K562 (cell line): ENCODE measurements around the gene HMG20B. TPM values are rescaled to one million over a fixed set of nuclear protein-coding genes. Genes with fewer than 3 reads are reported as not detected.

ENCODE experiments used
- ATAC-seq: fragments of 200-7000 bp; cut with Tn5 transposase; 3 replicates; pipeline ENCODE4 v1.9.1; 2020; ENCODE audit warnings: moderate library complexity
- BruUV-seq: library from RNA; stranded (reverse); fragments of 400-500 nt; replicated peaks from 2 replicates; lab custom pipeline; 2021; lab: Mats Ljungman, UMichigan
- CTCF ChIA-PET: fragments of 300-600 bp; formaldehyde crosslinking; extraction: SDS; loops from one replicate; lab custom pipeline; 2021; ENCODE audit warnings: low intra/inter-chr PET ratio; lab: Yijun Ruan, JAX
- POLR2A ChIA-PET: fragments of 300-600, 350-650 bp; sonication (Branson Sonifier 250); formaldehyde crosslinking; extraction: SDS; loops from one replicate; lab custom pipeline; 2021; ENCODE audit warnings: antibody characterized with exemption, inconsistent platforms; lab: Yijun Ruan, JAX
- DNase-seq, 4 experiments: peaks; one replicate each; pipeline versions ENCODE4 v3.0.0 to v3.0.0-alpha.2; 2011 to 2018; ENCODE audit warnings: low spot score in 3 of 4, mixed read lengths in 3 of 4; ENCODE audit errors: extremely low read depth in 1 of 4
- FAIRE-seq: peaks from 2 replicates; lab custom pipeline; 2011; peaks lifted over from hg19 to GRCh38; lab: Jason Lieb, UNC
- H2AFZ ChIP-seq: 2 replicates; pipeline ENCODE4 v1.6.0; 2011; ENCODE audit warnings: low read depth, low read length, control low read depth, inconsistent platforms
- H3K27ac ChIP-seq: fragments of 200-600 bp; 3 replicates; pipeline ENCODE4 v1.8.0; 2011; ENCODE audit warnings: low read depth, mild to moderate bottlenecking, control low read depth, inconsistent platforms, low read length, moderate library complexity, mixed read lengths; ENCODE audit errors: extremely low read depth
- H3K27me3 ChIP-seq, 2 experiments: fragments of 300-600 bp in 1 of 2; 2 replicates in 1 of 2; 3 replicates in 1 of 2; pipeline versions ENCODE4 v1.6.0 to v1.8.0; 2011; ENCODE audit warnings: inconsistent platforms in 2 of 2, low read length in 2 of 2, mild to moderate bottlenecking in 1 of 2, mixed read lengths in 1 of 2, moderate library complexity in 1 of 2; ENCODE audit not compliant: control insufficient read depth in 2 of 2, insufficient read depth in 2 of 2
- H3K36me3 ChIP-seq: fragments of 300-600 bp; 3 replicates; pipeline ENCODE4 v1.8.0; 2011; ENCODE audit warnings: mild to moderate bottlenecking, low read length, inconsistent platforms; ENCODE audit not compliant: control insufficient read depth, insufficient read depth
- H3K4me1 ChIP-seq, 2 experiments: fragments of 200-600 bp in 1 of 2; replicated peaks in 1 of 2; 2 replicates in 1 of 2; 3 replicates in 1 of 2; pipeline versions ENCODE4 v1.5.1 to v1.8.0; 2011; ENCODE audit warnings: inconsistent platforms in 2 of 2, low read length in 2 of 2, mild to moderate bottlenecking in 1 of 2, mixed read lengths in 1 of 2, moderate library complexity in 1 of 2; ENCODE audit not compliant: control insufficient read depth in 2 of 2, insufficient read depth in 2 of 2
- H3K4me2 ChIP-seq: 2 replicates; pipeline ENCODE4 v1.6.1; 2011; ENCODE audit warnings: low read length, control low read depth, inconsistent platforms, mixed read lengths; ENCODE audit not compliant: insufficient read depth
- H3K4me3 ChIP-seq: fragments of 200-600 bp; sonication (generic), shearing (Covaris generic); 2 replicates; pipeline ENCODE4 v1.5.1; 2016; ENCODE audit warnings: control low read depth, inconsistent platforms
- H3K79me2 ChIP-seq: fragments of 200-600 bp; 3 replicates; pipeline ENCODE4 v1.8.0; 2011; ENCODE audit warnings: low read length, inconsistent platforms; ENCODE audit not compliant: control insufficient read depth, insufficient read depth
- H3K9ac ChIP-seq, 2 experiments: 2 replicates each; pipeline versions ENCODE4 v1.6.0 to v1.6.1; 2011; ENCODE audit warnings: low read depth in 2 of 2, low read length in 2 of 2, control low read depth in 1 of 2, inconsistent platforms in 1 of 2, mild to moderate bottlenecking in 1 of 2, mixed read lengths in 1 of 2; ENCODE audit not compliant: insufficient read depth in 1 of 2
- H3K9me1 ChIP-seq: one replicate; pipeline ENCODE4 v1.6.0; 2011; ENCODE audit warnings: inconsistent platforms, mild to moderate bottlenecking, low read length, moderate library complexity; ENCODE audit not compliant: control insufficient read depth, insufficient read depth
- H3K9me3 ChIP-seq: replicated peaks from 2 replicates; pipeline ENCODE4 v1.5.1; 2011; ENCODE audit warnings: low read depth, low read length, inconsistent platforms; ENCODE audit not compliant: control insufficient read depth, insufficient read depth
- H4K20me1 ChIP-seq: replicated peaks from 2 replicates; pipeline ENCODE4 v1.6.1; 2011; ENCODE audit warnings: low read length, inconsistent platforms, mixed read lengths; ENCODE audit not compliant: control insufficient read depth, insufficient read depth
- E2F6 ChIP-seq, 2 experiments: IDR thresholded peaks; 2 replicates each; pipeline ENCODE4 v1.6.1; 2011; ENCODE audit warnings: borderline replicate concordance in 1 of 2, control low read depth in 1 of 2, low read depth in 1 of 2, low read length in 1 of 2, mild to moderate bottlenecking in 1 of 2, mixed read lengths in 1 of 2, moderate library complexity in 1 of 2; ENCODE audit not compliant: insufficient read depth in 1 of 2, insufficient read length in 1 of 2, poor library complexity in 1 of 2, severe bottlenecking in 1 of 2; ENCODE audit errors: extremely low read depth in 1 of 2
- MAZ ChIP-seq, 2 experiments: fragments of 450-650 bp in 1 of 2; sonication (generic) in 1 of 2; formaldehyde crosslinking; IDR thresholded peaks in 1 of 2; conservative IDR thresholded peaks in 1 of 2; 2 replicates each; pipeline versions ENCODE4 v1.4.0 to v1.5.0; 2020; ENCODE audit warnings: mild to moderate bottlenecking in 1 of 2, missing genetic modification reagents in 1 of 2
- POLR2G ChIP-seq: fragments of 200-400 bp; formaldehyde crosslinking; IDR thresholded peaks from 2 replicates; pipeline ENCODE4 v1.6.1; 2017; ENCODE audit warnings: low read depth, mild to moderate bottlenecking, antibody characterized with exemption, low read length, moderate library complexity
- RBFOX2 ChIP-seq: fragments of 200-400 bp; formaldehyde crosslinking; IDR thresholded peaks from 2 replicates; pipeline ENCODE4 v1.6.1; 2017; ENCODE audit warnings: low read depth, mild to moderate bottlenecking, low read length, moderate library complexity
- RBM22 ChIP-seq: fragments of 200-400 bp; formaldehyde crosslinking; IDR thresholded peaks from 2 replicates; pipeline ENCODE4 v1.6.1; 2018; ENCODE audit warnings: low read length, low read depth; ENCODE audit not compliant: poor library complexity, severe bottlenecking
- WGBS: fragments of 100-300 bp; shearing (Covaris generic); methylation state at CpG from one replicate; pipeline ENCODE4 v1.1.6; 2016; ENCODE audit warnings: low coverage, mixed read lengths; ENCODE audit not compliant: insufficient coverage; ENCODE audit errors: missing lambda C conversion rate; 5-methylcytosine and 5-hydroxymethylcytosine counted together
- in situ Hi-C: fragments of 300-500 bp; cut with MboI; formaldehyde crosslinking; loops from 4 replicates; pipeline ENCODE4 v1.15.0; 2018; ENCODE audit warnings: inconsistent platforms, mixed read lengths
- intact Hi-C: fragments of 100-400 bp; cut with micrococcal nuclease; formaldehyde crosslinking; loops from 2 replicates; pipeline ENCODE4 v1.14.2; 2022
- polyA plus RNA-seq, 8 experiments: library from polyadenylated mRNA; depleted of rRNA in 4 of 8; stranded (reverse) in 5 of 8; unstranded in 3 of 8; fragments of >200 nt; fragmentation: Nextera tagmentation in 2 of 8; fragmentation: Illumina TruSeq in 1 of 8; extraction: Ambion mirVana in 2 of 8; extraction: Trizol in 1 of 8; gene quantifications; 2 replicates each; pipeline versions ENCODE4 v1.2.1 to v1.2.3, GENCODE V29; 2011 to 2014; ENCODE audit warnings: inconsistent platforms in 1 of 8, missing spikeins in 1 of 8
- total RNA-seq, 7 experiments: library from RNA; depleted of rRNA in 6 of 7; stranded (reverse); fragments of >200 nt in 6 of 7; fragmentation: Illumina TruSeq in 2 of 7; extraction: Trizol in 2 of 7; gene quantifications; 2 replicates each; pipeline versions ENCODE4 v1.2.1 to v1.2.3, GENCODE V29; 2011 to 2021; ENCODE audit warnings: low replicate concordance in 1 of 7
- TF ChIP-seq, protein P1 (sequence below): sonication (generic); formaldehyde crosslinking; IDR thresholded peaks from 2 replicates; pipeline ENCODE4 v1.8.0; 2022; ENCODE audit warnings: mild to moderate bottlenecking, missing genetic modification reagents

HMG20B gene
- total and polyA plus RNA-seq, 9 of the 15 experiments (the other 6 are each of a cell fraction or from before 2014, with no cell fraction given) = 0.35 to 172 (median 38.6) TPM

GRCh38 chr19:3538965-3539755 lies 33.6 kb upstream of the HMG20B start, which contains the start of gene TEKTIP1:
Gene TEKTIP1 (plus strand): TSS chr19:3539174. CDS start chr19:3539178, 4 bp downstream.
- H3K4me3 ChIP-seq = no peak within 1 kb of the TSS
- TF ChIP-seq MAZ (CRISPR knock-in tag; conservative IDR thresholded peaks at IDR 0.05 in 1 of 2, IDR thresholded peaks at IDR 0.05 in 1 of 2) (0 out of 4 replicates have a peak, but pooled peaks of 1 of the 2 experiments have one; percentile 13), POLR2G (peak; percentile 79), RBM22 (peak; percentile 8), RBFOX2 (peak; percentile 26; the same call in 1 of the 2 replicates), E2F6 (IDR thresholded peaks at IDR 0.05; ENCODE audit: borderline replicate concordance in 1 of 2, extremely low read depth in 1 of 2, insufficient read depth in 1 of 2, insufficient read length in 1 of 2, low read depth in 1 of 2, low read length in 1 of 2, poor library complexity in 1 of 2, severe bottlenecking in 1 of 2) (peak in 1 of 2 experiments; percentile 43)
- TF ChIP-seq, protein P1, sequence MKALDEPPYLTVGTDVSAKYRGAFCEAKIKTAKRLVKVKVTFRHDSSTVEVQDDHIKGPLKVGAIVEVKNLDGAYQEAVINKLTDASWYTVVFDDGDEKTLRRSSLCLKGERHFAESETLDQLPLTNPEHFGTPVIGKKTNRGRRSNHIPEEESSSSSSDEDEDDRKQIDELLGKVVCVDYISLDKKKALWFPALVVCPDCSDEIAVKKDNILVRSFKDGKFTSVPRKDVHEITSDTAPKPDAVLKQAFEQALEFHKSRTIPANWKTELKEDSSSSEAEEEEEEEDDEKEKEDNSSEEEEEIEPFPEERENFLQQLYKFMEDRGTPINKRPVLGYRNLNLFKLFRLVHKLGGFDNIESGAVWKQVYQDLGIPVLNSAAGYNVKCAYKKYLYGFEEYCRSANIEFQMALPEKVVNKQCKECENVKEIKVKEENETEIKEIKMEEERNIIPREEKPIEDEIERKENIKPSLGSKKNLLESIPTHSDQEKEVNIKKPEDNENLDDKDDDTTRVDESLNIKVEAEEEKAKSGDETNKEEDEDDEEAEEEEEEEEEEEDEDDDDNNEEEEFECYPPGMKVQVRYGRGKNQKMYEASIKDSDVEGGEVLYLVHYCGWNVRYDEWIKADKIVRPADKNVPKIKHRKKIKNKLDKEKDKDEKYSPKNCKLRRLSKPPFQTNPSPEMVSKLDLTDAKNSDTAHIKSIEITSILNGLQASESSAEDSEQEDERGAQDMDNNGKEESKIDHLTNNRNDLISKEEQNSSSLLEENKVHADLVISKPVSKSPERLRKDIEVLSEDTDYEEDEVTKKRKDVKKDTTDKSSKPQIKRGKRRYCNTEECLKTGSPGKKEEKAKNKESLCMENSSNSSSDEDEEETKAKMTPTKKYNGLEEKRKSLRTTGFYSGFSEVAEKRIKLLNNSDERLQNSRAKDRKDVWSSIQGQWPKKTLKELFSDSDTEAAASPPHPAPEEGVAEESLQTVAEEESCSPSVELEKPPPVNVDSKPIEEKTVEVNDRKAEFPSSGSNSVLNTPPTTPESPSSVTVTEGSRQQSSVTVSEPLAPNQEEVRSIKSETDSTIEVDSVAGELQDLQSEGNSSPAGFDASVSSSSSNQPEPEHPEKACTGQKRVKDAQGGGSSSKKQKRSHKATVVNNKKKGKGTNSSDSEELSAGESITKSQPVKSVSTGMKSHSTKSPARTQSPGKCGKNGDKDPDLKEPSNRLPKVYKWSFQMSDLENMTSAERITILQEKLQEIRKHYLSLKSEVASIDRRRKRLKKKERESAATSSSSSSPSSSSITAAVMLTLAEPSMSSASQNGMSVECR (CRISPR knock-in tag) = peak; percentile 45; the same call in 1 of the 2 replicates

More at GRCh38 chr19:3538965-3539755, 33.6 kb upstream of the HMG20B start, which contains the start of gene TEKTIP1:
- CTCF ChIA-PET = no interaction called here
- no peaks in the 10 kb centered on the region for H3K27me3 ChIP-seq
- 0 out of 2 replicates have a peak, but pooled peaks cover 5% of the 10 kb centered on the region for H4K20me1 ChIP-seq
- POLR2A ChIA-PET = interaction anchor here (0.6 to 3.1 kb wide), 5 partner anchors 11 to 236 kb away, joined by 3 to 15 read pairs (median 3); partner anchors contain the start of gene MFSD12
- FAIRE-seq = peak; percentile 76
- intact Hi-C loops = no loop called here
- no peaks in the 10 kb centered on the region for H3K9me3 ChIP-seq
- 38% methylated on average over 22 of the region's 28 CpGs for WGBS
- H3K79me2 ChIP-seq = no peaks in the 10 kb centered on the region
- no peak within 1 kb of the TSS for H2AFZ ChIP-seq
- peak; percentile 76 for ATAC-seq
- peaks cover 35% of the 10 kb centered on the region; the same call in 2 of the 3 replicates for H3K36me3 ChIP-seq
- no peaks in the 10 kb centered on the region for H3K9me1 ChIP-seq
- peak within 1 kb of the TSS in 1 of 2 experiments; percentile 74; a peak in 2 of 4 replicates for H3K9ac ChIP-seq
- TSS peak; percentile 31 for BruUV-seq
- peak; percentile 56 to 66 (median 58) for DNase-seq
- peak within 1 kb of the TSS; percentile 10; the same call in 2 of the 3 replicates for H3K27ac ChIP-seq
- in situ Hi-C loops = no loop called here
- peaks cover 7 to 53% of the 10 kb centered on the region in 2 experiments; a peak in 3 of 5 replicates for H3K4me1 ChIP-seq
- no peak within 1 kb of the TSS for H3K4me2 ChIP-seq
